Thoracic aorta (tissue), 2 donors: ENCODE data around the gene RBMS1. TPM values are rescaled to one million over a fixed set of nuclear protein-coding genes. Genes with fewer than 3 reads are reported as not detected.

Experiments used
- ATAC-seq: fragments of 150-250 bp; one replicate; pipeline ENCODE4 v1.8.0; 2017; ENCODE audit warnings: low read depth; ENCODE audit not compliant: insufficient number of reproducible peaks, low FRiP score
- DNase-seq: peaks from one replicate; pipeline ENCODE4 v3.0.0-alpha.2; 2020; ENCODE audit warnings: low spot score
- H3K27ac ChIP-seq, 2 donors: fragments of 200-600 bp; sonication (generic); 1 replicate in 1 of 2; 2 replicates in 1 of 2; pipeline ENCODE4 v1.5.1; 2016; ENCODE audit warnings: mild to moderate bottlenecking in 2 of 2, moderate library complexity in 2 of 2
- H3K27me3 ChIP-seq: fragments of 200-600 bp; sonication (generic); replicated peaks from 2 replicates; pipeline ENCODE4 v1.6.0; 2016; ENCODE audit warnings: mild to moderate bottlenecking; ENCODE audit not compliant: insufficient read depth
- H3K36me3 ChIP-seq: fragments of 200-600 bp; sonication (generic); one replicate; pipeline ENCODE4 v1.5.1; 2016
- H3K4me1 ChIP-seq, 2 donors: fragments of 200-600 bp; sonication (generic); 1 replicate in 1 of 2; 2 replicates in 1 of 2; pipeline versions ENCODE4 v1.5.1 to v1.6.0; 2016; ENCODE audit warnings: low read depth in 2 of 2, mild to moderate bottlenecking in 1 of 2; ENCODE audit not compliant: control insufficient read depth in 1 of 2
- H3K4me3 ChIP-seq: fragments of 200-600 bp; sonication (generic); 2 replicates; pipeline ENCODE4 v1.5.1; 2016; ENCODE audit warnings: mild to moderate bottlenecking
- H3K9me3 ChIP-seq: fragments of 200-600 bp; sonication (generic); 2 replicates; pipeline ENCODE4 v1.5.1; 2016
- total RNA-seq, 2 donors: library from RNA; depleted of rRNA; stranded (reverse); fragments of >200 nt; gene quantifications; one replicate each; pipeline versions ENCODE4 v1.1.0 to v1.2.3, GENCODE V29; 2016
- TF ChIP-seq, protein P1 (sequence below): fragments of 200-600 bp; sonication (generic); IDR thresholded peaks from one replicate; pipeline ENCODE4 v1.5.1; 2019; ENCODE audit warnings: antibody characterized with exemption

Gene RBMS1
- total RNA-seq, result 100 to 1,000 TPM in 1 of 2 donors, 10 to 100 TPM in 1; 98.7 to 179 TPM

GRCh38 chr2:160493227-160494028 is at the start of gene RBMS1:
RBMS1 (minus strand) TSS chr2:160493807; CDS start chr2:160493363, 444 bp downstream.
- TF ChIP-seq, protein P1, sequence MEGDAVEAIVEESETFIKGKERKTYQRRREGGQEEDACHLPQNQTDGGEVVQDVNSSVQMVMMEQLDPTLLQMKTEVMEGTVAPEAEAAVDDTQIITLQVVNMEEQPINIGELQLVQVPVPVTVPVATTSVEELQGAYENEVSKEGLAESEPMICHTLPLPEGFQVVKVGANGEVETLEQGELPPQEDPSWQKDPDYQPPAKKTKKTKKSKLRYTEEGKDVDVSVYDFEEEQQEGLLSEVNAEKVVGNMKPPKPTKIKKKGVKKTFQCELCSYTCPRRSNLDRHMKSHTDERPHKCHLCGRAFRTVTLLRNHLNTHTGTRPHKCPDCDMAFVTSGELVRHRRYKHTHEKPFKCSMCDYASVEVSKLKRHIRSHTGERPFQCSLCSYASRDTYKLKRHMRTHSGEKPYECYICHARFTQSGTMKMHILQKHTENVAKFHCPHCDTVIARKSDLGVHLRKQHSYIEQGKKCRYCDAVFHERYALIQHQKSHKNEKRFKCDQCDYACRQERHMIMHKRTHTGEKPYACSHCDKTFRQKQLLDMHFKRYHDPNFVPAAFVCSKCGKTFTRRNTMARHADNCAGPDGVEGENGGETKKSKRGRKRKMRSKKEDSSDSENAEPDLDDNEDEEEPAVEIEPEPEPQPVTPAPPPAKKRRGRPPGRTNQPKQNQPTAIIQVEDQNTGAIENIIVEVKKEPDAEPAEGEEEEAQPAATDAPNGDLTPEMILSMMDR, result no peak
- peak; percentile 9 for DNase-seq
- peak within 1 kb of the TSS; percentile 91 to 97 for H3K27ac ChIP-seq
- H3K4me3 ChIP-seq, result peak within 1 kb of the TSS; percentile 99
- H3K27me3 ChIP-seq, result no peaks in the 10 kb centered on the region
- peak; percentile 14 for ATAC-seq
- no peaks in the 10 kb centered on the region for H3K36me3 ChIP-seq
- no peaks in the 10 kb centered on the region for H3K9me3 ChIP-seq
- peaks cover 13 to 41% of the 10 kb centered on the region in 2 donors for H3K4me1 ChIP-seq

DNA sequence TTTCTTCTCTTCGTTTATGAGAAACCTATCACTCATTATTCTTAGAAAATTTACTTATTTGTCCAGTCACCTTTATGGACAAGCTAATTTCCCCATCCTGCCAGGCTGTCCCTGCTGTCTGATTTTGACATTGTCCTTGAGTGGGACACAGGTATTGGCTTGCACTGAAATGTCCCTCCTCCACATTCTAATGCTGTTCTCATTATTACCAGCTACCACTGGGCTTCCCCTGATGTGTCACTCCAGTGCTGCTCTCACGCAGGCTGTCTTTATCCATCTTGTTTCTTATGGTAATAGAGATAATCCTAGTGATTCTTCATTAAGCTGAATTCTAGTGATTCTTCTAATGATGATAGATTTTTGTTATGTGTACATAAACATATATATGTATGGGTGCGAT is 48.1 kb upstream of the RBMS1 start:
- no peak for DNase-seq
- H3K4me1 ChIP-seq, result no peaks in the 10 kb centered on the region
- no peak for ATAC-seq

DNA sequence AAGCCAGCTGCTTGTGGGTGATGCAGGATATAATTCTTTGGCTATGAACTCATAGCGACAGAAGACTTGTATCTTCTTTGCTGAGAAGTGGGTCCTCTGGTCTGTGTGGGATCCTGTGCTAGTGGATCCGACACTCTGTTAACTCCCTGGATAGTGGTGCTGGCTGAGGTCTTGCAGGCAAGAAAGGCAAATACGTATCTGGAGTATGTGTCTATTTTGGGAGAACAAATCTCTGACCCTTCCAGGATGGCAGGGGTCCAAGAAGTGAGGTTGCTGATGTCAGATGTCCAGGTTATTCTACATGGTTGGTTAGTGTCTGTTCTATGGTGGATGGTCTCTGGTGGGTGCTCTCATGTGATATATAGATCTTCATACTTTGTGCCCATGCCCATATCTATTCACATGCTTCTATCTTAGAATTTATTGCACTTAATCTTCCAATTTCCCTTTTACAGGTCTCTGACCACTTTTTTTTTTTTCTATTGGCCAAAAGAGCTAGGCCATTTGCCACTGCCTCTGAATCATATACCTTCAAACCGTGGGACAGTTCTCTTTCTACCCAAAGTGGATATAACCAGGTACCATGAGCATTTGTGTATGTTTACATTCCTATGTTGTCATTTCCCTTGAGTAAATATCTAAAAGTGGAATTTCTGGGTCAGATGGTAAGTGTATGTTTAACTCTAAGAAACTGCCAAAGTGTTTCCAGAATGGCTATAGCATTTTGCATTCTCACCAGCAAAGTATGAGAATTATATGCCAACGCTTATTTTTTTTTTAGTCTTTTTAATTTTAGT is 45.1 kb upstream of the RBMS1 start:
- Histone ChIP-seq H3K36me3 (no peaks in the 10 kb centered on the region), H3K4me1 (peaks cover 0 to 2% of the 10 kb centered on the region in 2 donors), H3K4me3 (no peak overlapping the region), H3K9me3 (no peaks in the 10 kb centered on the region), H3K27ac (no peak overlapping the region), H3K27me3 (no peaks in the 10 kb centered on the region)
- ATAC-seq (no peak), DNase-seq (no peak)
- TF ChIP-seq, protein P1, result no peak

More for the DNA sequence above, 48.1 kb upstream of the RBMS1 start:
- no peaks in the 10 kb centered on the region for H3K27me3 ChIP-seq
- H3K36me3 ChIP-seq, result no peaks in the 10 kb centered on the region
- no peaks in the 10 kb centered on the region for H3K9me3 ChIP-seq
- TF ChIP-seq, protein P1, result no peak
- H3K4me3 ChIP-seq, result no peak overlapping the region
- no peak overlapping the region for H3K27ac ChIP-seq

GRCh38 chr2:160538115-160538514 is 44.5 kb upstream of the RBMS1 start:
- Histone ChIP-seq H3K4me3 (no peak overlapping the region), H3K4me1 (peaks cover 0 to 8% of the 10 kb centered on the region in 2 donors), H3K9me3 (no peaks in the 10 kb centered on the region), H3K27me3 (no peaks in the 10 kb centered on the region), H3K36me3 (no peaks in the 10 kb centered on the region), H3K27ac (no peak overlapping the region)
- TF ChIP-seq, protein P1, result no peak
- ATAC-seq, result no peak
- no peak for DNase-seq

DNA sequence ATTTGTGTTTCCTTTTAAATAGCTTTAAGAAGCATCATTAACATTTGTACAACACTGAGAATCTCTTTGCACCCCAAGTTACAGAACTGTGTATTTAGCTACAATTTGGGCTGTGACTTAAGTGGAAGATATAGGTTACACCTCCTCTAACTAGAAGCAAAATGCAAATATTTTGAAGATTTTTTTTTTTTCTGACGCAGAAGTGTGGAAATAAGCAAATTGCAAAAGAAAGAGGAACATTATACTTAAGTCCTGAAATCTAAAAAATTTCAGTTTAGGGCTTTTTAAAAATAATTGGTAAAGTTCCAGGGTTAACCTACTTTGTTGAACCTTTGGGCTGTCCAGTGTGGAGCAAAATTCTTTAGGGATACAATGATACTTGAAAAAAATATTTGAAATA is 41.4 kb upstream of the RBMS1 start:
- H3K9me3 ChIP-seq, result no peaks in the 10 kb centered on the region
- no peaks in the 10 kb centered on the region for H3K36me3 ChIP-seq
- H3K4me3 ChIP-seq, result no peak overlapping the region
- H3K27me3 ChIP-seq, result no peaks in the 10 kb centered on the region
- H3K4me1 ChIP-seq, result peaks cover 0 to 8% of the 10 kb centered on the region in 2 donors
- no peak overlapping the region for H3K27ac ChIP-seq
- ATAC-seq (no peak), DNase-seq (no peak)
- TF ChIP-seq, protein P1, result no peak
